Measurements from ENCODE around the gene USP40. TPM values are rescaled to one million over a fixed set of nuclear protein-coding genes. Genes with fewer than 3 reads are reported as not detected.

USP40 gene
- total and polyA plus RNA-seq, 2 of the 8 experiments (the other 6 are each of a cell fraction or from before 2014, with no cell fraction given), result 12.0 to 15.7 TPM

GRCh38 chr2:233491326-233491725 is 75.3 kb downstream of the USP40 start:
- H3K9ac ChIP-seq (replicated peaks in 1 of 4; ENCODE audit: extremely low read depth in 1 of 4, low read depth in 3 of 4, low read length in 3 of 4), result no peak overlapping the region
- ChIA-PET CTCF (ENCODE audit: partially characterized antibody) (no interaction called here), POLR2A (ENCODE audit: partially characterized antibody) (no interaction called here)
- H2BK20ac ChIP-seq (ENCODE audit: low read length), result no peak overlapping the region
- H3K4ac ChIP-seq (replicated peaks; ENCODE audit: insufficient read length, low read depth, low read length), result no peak overlapping the region
- no peak overlapping the region for H3K14ac ChIP-seq (ENCODE audit: insufficient read length)
- H3K4me3 ChIP-seq (ENCODE audit: extremely low read depth in 1 of 4, insufficient read depth in 2 of 4, low read depth in 3 of 4, low read length in 4 of 4), result no peak overlapping the region
- no peaks in the 10 kb centered on the region; a peak in 1 of 8 replicates for H3K36me3 ChIP-seq (ENCODE audit: control insufficient read depth in 2 of 4, insufficient read depth in 4 of 4, low read length in 3 of 4)
- no peaks in the 10 kb centered on the region for H3K4me1 ChIP-seq (replicated peaks in 1 of 4; ENCODE audit: control insufficient read depth in 3 of 4, insufficient read depth in 4 of 4, low read length in 3 of 4)
- H4K20me1 ChIP-seq (replicated peaks in 1 of 2; ENCODE audit: control insufficient read depth in 1 of 2, insufficient read depth in 2 of 2, low read length in 2 of 2), result no peaks in the 10 kb centered on the region
- no peak overlapping the region for H4K5ac ChIP-seq (ENCODE audit: insufficient read length, low read depth, low read length)
- no peak overlapping the region for H2BK12ac ChIP-seq (ENCODE audit: low read depth, low read length)
- no peak overlapping the region for H4K8ac ChIP-seq (ENCODE audit: extremely low read depth, insufficient read depth, low read length)
- no peak overlapping the region for H4K91ac ChIP-seq (replicated peaks; ENCODE audit: insufficient read length, low read length)
- H3K79me1 ChIP-seq (ENCODE audit: low read depth, low read length), result no peaks in the 10 kb centered on the region
- 84% methylated on average over 3 of the region's 3 CpGs; no CpG with 5 or more reads in 1 of the 2 experiments for WGBS, 2 experiments (ENCODE audit: extremely low coverage in 1 of 2, insufficient coverage in 1 of 2, insufficient read length in 1 of 2, insufficient replicate concordance in 2 of 2, low coverage in 1 of 2, low lambda C conversion rate in 2 of 2, missing lambda C conversion rate in 1 of 2)
- no peaks in the 10 kb centered on the region for H3K9me3 ChIP-seq (ENCODE audit: insufficient read depth in 2 of 2, low read depth in 1 of 2, low read length in 1 of 2)
- no peak overlapping the region for H3K18ac ChIP-seq (ENCODE audit: extremely low read depth, low read length)
- H3K56ac ChIP-seq (replicated peaks; ENCODE audit: insufficient read length, low read depth, low read length), result no peak overlapping the region
- no peaks in the 10 kb centered on the region for H3K79me2 ChIP-seq (ENCODE audit: control insufficient read depth in 1 of 2, insufficient read depth in 2 of 2, low read length in 2 of 2)
- H3K27ac ChIP-seq (ENCODE audit: low read depth, low read length), result no peak overlapping the region
- no peak overlapping the region for H3K23ac ChIP-seq (ENCODE audit: insufficient read length)
- H3K23me2 ChIP-seq (ENCODE audit: low read depth, low read length), result no peaks in the 10 kb centered on the region
- no peak for DNase-seq (ENCODE audit: low read depth in 1 of 2, low spot score in 2 of 2)
- no peaks in the 10 kb centered on the region for H3K27me3 ChIP-seq (replicated peaks in 1 of 4; ENCODE audit: control insufficient read depth in 3 of 4, extremely low read depth in 1 of 4, insufficient read depth in 3 of 4, low read length in 3 of 4)
- H2BK120ac ChIP-seq (replicated peaks; ENCODE audit: low read depth, low read length), result no peak overlapping the region
- FAIRE-seq, result no peak
- TF ChIP-seq CEBPB (IDR thresholded peaks at IDR 0.05; ENCODE audit: low read depth, low read length) (no peak), CBX5 (IDR thresholded peaks at IDR 0.05; ENCODE audit: low read depth, low read length) (no peak), SAP30 (IDR thresholded peaks at IDR 0.05; ENCODE audit: insufficient read depth, insufficient replicate concordance, low read length) (no peak), BACH1 (IDR thresholded peaks at IDR 0.05; ENCODE audit: low read length) (no peak), ZNF274 (IDR thresholded peaks at IDR 0.05; ENCODE audit: borderline replicate concordance, extremely low read depth, low read length) (no peak), NRF1 (IDR thresholded peaks at IDR 0.05; ENCODE audit: low read depth, low read length) (no peak), SIX5 (IDR thresholded peaks at IDR 0.05; ENCODE audit: low read depth, low read length) (no peak)
- no peak overlapping the region for H2AFZ ChIP-seq (ENCODE audit: low read length)
- H2AK5ac ChIP-seq (ENCODE audit: low read depth, low read length), result no peak overlapping the region
- H3K4me2 ChIP-seq (ENCODE audit: insufficient read depth in 1 of 2, low read depth in 2 of 2, low read length in 2 of 2), result no peak overlapping the region
- no peak overlapping the region for H2BK15ac ChIP-seq (ENCODE audit: low read length)
- H2BK5ac ChIP-seq (ENCODE audit: low read depth, low read length), result no peak overlapping the region
